SK-N-SH (cell line): ENCODE measurements around the gene EPHB4. TPM values are rescaled to one million over a fixed set of nuclear protein-coding genes. Genes with fewer than 3 reads are reported as not detected.
A peak's percentile ranks its signal among the peaks of the same experiment; 100 is the strongest.

ENCODE experiments used
- CTCF ChIA-PET: fragments of 300-600, 350-600 bp; formaldehyde crosslinking; extraction: SDS; loops from one replicate; lab custom pipeline; 2021; lab: Yijun Ruan, JAX
- POLR2A ChIA-PET: fragments of 350-600 bp; sonication (Branson Sonifier 250); formaldehyde crosslinking; extraction: SDS; loops from one replicate; lab custom pipeline; 2020; ENCODE audit warnings: antibody characterized with exemption, inconsistent platforms; lab: Yijun Ruan, JAX
- DNase-seq: peaks from one replicate; pipeline ENCODE4 v3.0.0; 2012
- H2AFZ ChIP-seq: fragments of 200-600 bp; sonication (generic); 2 replicates; pipeline ENCODE4 v1.8.1; 2016; ENCODE audit warnings: antibody characterized with exemption, mild to moderate bottlenecking, low read depth
- H3F3A ChIP-seq: fragments of 200-600 bp; sonication (generic); replicated peaks from 2 replicates; pipeline ENCODE3; 2016; ENCODE audit warnings: antibody characterized with exemption, mild to moderate bottlenecking; ENCODE audit not compliant: insufficient read depth
- H3K27ac ChIP-seq, 2 experiments: fragments of 200-500 bp in 1 of 2; fragments of 200-600 bp in 1 of 2; sonication (Bioruptor generic) in 1 of 2; sonication (generic), shearing (Covaris generic) in 1 of 2; 2 replicates each; pipeline versions ENCODE4 v1.5.1 to v1.6.1; 2014 to 2016; ENCODE audit warnings: low read depth in 2 of 2, inconsistent platforms in 1 of 2, low read length in 1 of 2, mild to moderate bottlenecking in 1 of 2, mixed read lengths in 1 of 2
- H3K27me3 ChIP-seq: fragments of 200-600 bp; sonication (generic), shearing (Covaris generic); 2 replicates; pipeline ENCODE4 v1.6.1; 2016; ENCODE audit warnings: mixed run types; ENCODE audit not compliant: insufficient read depth
- H3K36me3 ChIP-seq, 2 experiments: fragments of 200-500 bp in 1 of 2; fragments of 200-600 bp in 1 of 2; sonication (Bioruptor generic) in 1 of 2; sonication (generic) in 1 of 2; replicated peaks in 1 of 2; 2 replicates each; pipeline versions ENCODE3 to v1.5.1; 2014 to 2016; ENCODE audit warnings: low read length in 1 of 2, mild to moderate bottlenecking in 1 of 2; ENCODE audit not compliant: insufficient read depth in 2 of 2, control insufficient read depth in 1 of 2
- H3K4me1 ChIP-seq, 2 experiments: fragments of 200-500 bp in 1 of 2; fragments of 200-600 bp in 1 of 2; sonication (Bioruptor generic) in 1 of 2; sonication (generic), shearing (Covaris generic) in 1 of 2; 2 replicates each; pipeline versions ENCODE4 v1.5.1 to v1.6.1; 2014 to 2016; ENCODE audit warnings: low read depth in 1 of 2, low read length in 1 of 2, mixed run types in 1 of 2; ENCODE audit not compliant: insufficient read depth in 2 of 2, control insufficient read depth in 1 of 2
- H3K4me2 ChIP-seq: fragments of 200-600 bp; sonication (generic), shearing (Covaris generic); 2 replicates; pipeline ENCODE4 v1.6.1; 2017; ENCODE audit warnings: mixed run types
- H3K4me3 ChIP-seq, 2 experiments: fragments of 200-500 bp in 1 of 2; fragments of 200-600 bp in 1 of 2; sonication (Bioruptor generic) in 1 of 2; sonication (generic), shearing (Covaris generic) in 1 of 2; 2 replicates each; pipeline versions ENCODE4 v1.5.1 to v1.8.1; 2014 to 2016; ENCODE audit warnings: low read depth in 2 of 2, inconsistent platforms in 1 of 2, low read length in 1 of 2, mild to moderate bottlenecking in 1 of 2, mixed read lengths in 1 of 2, moderate library complexity in 1 of 2
- H3K79me2 ChIP-seq: fragments of 200-600 bp; sonication (generic); 2 replicates; pipeline ENCODE4 v1.8.1; 2017; ENCODE audit warnings: mild to moderate bottlenecking; ENCODE audit not compliant: insufficient read depth
- H3K9ac ChIP-seq: fragments of 200-600 bp; sonication (generic); 2 replicates; pipeline ENCODE4 v1.6.1; 2017; ENCODE audit warnings: mixed run types
- H3K9me2 ChIP-seq: fragments of 200-600 bp; sonication (generic); 2 replicates; pipeline ENCODE4 v1.6.1; 2017; ENCODE audit warnings: mixed run types
- H3K9me3 ChIP-seq: fragments of 200-600 bp; sonication (generic); 2 replicates; pipeline ENCODE4 v1.6.1; 2017; ENCODE audit warnings: mixed run types, mild to moderate bottlenecking, moderate library complexity
- H4K20me1 ChIP-seq: fragments of 200-600 bp; sonication (generic); 2 replicates; pipeline ENCODE4 v1.6.1; 2017; ENCODE audit warnings: mild to moderate bottlenecking, mixed run types; ENCODE audit not compliant: insufficient read depth
- CHD2 ChIP-seq: fragments of 150-350 bp; IDR thresholded peaks from 2 replicates; pipeline ENCODE4 v1.6.1; 2018; ENCODE audit warnings: low read length; ENCODE audit not compliant: partially characterized antibody
- CTCF ChIP-seq: fragments of 200-600 bp; sonication (generic); IDR thresholded peaks from 2 replicates; pipeline ENCODE4 v1.6.1; 2017; ENCODE audit warnings: antibody characterized with exemption, mild to moderate bottlenecking, moderate library complexity
- ELF1 ChIP-seq: IDR thresholded peaks from 2 replicates; pipeline ENCODE4 v1.4.0; 2012
- EZH2phosphoT487 ChIP-seq: fragments of 200-600 bp; sonication (generic); IDR thresholded peaks from 2 replicates; pipeline ENCODE4 v1.6.1; 2017; ENCODE audit warnings: low read depth, mixed run types, mild to moderate bottlenecking, antibody characterized with exemption, moderate library complexity, borderline replicate concordance
- GATA2 ChIP-seq: sonication (generic); formaldehyde crosslinking; IDR thresholded peaks from 2 replicates; pipeline ENCODE4 v1.5.0; 2020; ENCODE audit warnings: mild to moderate bottlenecking, missing genetic modification reagents
- MAX ChIP-seq: IDR thresholded peaks from 2 replicates; pipeline ENCODE4 v1.4.0; 2012; ENCODE audit warnings: low read depth
- MEF2A ChIP-seq: IDR thresholded peaks from 2 replicates; pipeline ENCODE4 v1.4.0; 2012; ENCODE audit warnings: low read depth, borderline replicate concordance
- NRF1 ChIP-seq: IDR thresholded peaks from 2 replicates; pipeline ENCODE4 v1.6.1; 2012; ENCODE audit warnings: low read depth, mild to moderate bottlenecking, low read length
- PBX3 ChIP-seq: IDR thresholded peaks from 2 replicates; pipeline ENCODE4; 2012
- POLR2AphosphoS5 ChIP-seq: IDR thresholded peaks from 2 replicates; pipeline ENCODE4 v1.6.1; 2012; ENCODE audit warnings: low read depth, low read length
- RAD21 ChIP-seq: IDR thresholded peaks from 2 replicates; pipeline ENCODE4 v1.6.1; 2012; ENCODE audit warnings: mild to moderate bottlenecking, low read length
- RCOR1 ChIP-seq: fragments of 150-350 bp; IDR thresholded peaks from 2 replicates; pipeline ENCODE4 v1.6.1; 2017; ENCODE audit warnings: antibody characterized with exemption, low read length
- REST ChIP-seq: IDR thresholded peaks from 2 replicates; pipeline ENCODE4 v1.6.1; 2012; ENCODE audit warnings: mild to moderate bottlenecking, low read depth, low read length, moderate library complexity
- RFX5 ChIP-seq: IDR thresholded peaks from 2 replicates; pipeline ENCODE4 v1.6.1; 2012; ENCODE audit warnings: mild to moderate bottlenecking, improper control_type of control experiment, low read length
- RXRA ChIP-seq: IDR thresholded peaks from 2 replicates; pipeline ENCODE4 v1.4.0; 2012; ENCODE audit warnings: low read depth, mild to moderate bottlenecking, borderline replicate concordance
- SIN3A ChIP-seq: IDR thresholded peaks from 2 replicates; pipeline ENCODE4 v1.6.1; 2012; ENCODE audit warnings: low read depth, mild to moderate bottlenecking, low read length, moderate library complexity, borderline replicate concordance
- SMC3 ChIP-seq: IDR thresholded peaks from 2 replicates; pipeline ENCODE4 v1.6.1; 2012; ENCODE audit warnings: low read depth, low read length, improper control_type of control experiment
- USF2 ChIP-seq: fragments of 150-350 bp; IDR thresholded peaks from 2 replicates; pipeline ENCODE4 v1.6.1; 2017; ENCODE audit warnings: antibody characterized with exemption, low read length, low read depth, borderline replicate concordance
- YY1 ChIP-seq: IDR thresholded peaks from 2 replicates; pipeline ENCODE4 v1.4.0; 2012; ENCODE audit warnings: low read depth, mild to moderate bottlenecking
- ZBTB33 ChIP-seq: IDR thresholded peaks from 2 replicates; pipeline ENCODE4 v1.4.0; 2012; ENCODE audit warnings: low read depth, borderline replicate concordance
- WGBS: methylation state at CpG from one replicate; pipeline ENCODE4 v1.1.6; 2017; ENCODE audit warnings: low lambda C conversion rate; 5-methylcytosine and 5-hydroxymethylcytosine counted together
- polyA plus RNA-seq, 3 experiments: library from polyadenylated mRNA; depleted of rRNA; stranded (reverse); fragments of >200 nt; gene quantifications; 2 replicates each; pipeline ENCODE4 v1.2.3, GENCODE V29; 2012

The EPHB4 gene
- polyA plus RNA-seq, 1 of the 3 experiments (the other 2 are of a cell fraction): 64.4 TPM

GRCh38 chr7:100852048-100852872, 24.9 kb upstream of the EPHB4 start, which contains the start of gene SLC12A9:
TSS of gene SLC12A9 (plus strand) at chr7:100852713. CDS start at chr7:100854198, 1,485 bp downstream.
- Histone ChIP-seq H3K4me2 (peak within 1 kb of the TSS; percentile 98), H3K9me2 (no peaks in the 10 kb centered on the region), H3K36me3 (no peaks in the 10 kb centered on the region), H3K27me3 (no peaks in the 10 kb centered on the region), H3K79me2 (peaks cover 20% of the 10 kb centered on the region; the same call in 1 of the 2 replicates), H3K4me1 (peaks cover 7% of the 10 kb centered on the region in 2 experiments; a peak in 2 of 4 replicates), H4K20me1 (no peaks in the 10 kb centered on the region), H3K9me3 (no peaks in the 10 kb centered on the region), H3K27ac (peak within 1 kb of the TSS in 1 of 2 experiments; percentile 3; a peak in 1 of 4 replicates), H3K9ac (peak within 1 kb of the TSS; percentile 84), H2AFZ (peak within 1 kb of the TSS; percentile 93), H3K4me3 (peak within 1 kb of the TSS; percentile 62 to 87), H3F3A (no peaks in the 10 kb centered on the region)
- 7% methylated on average over 25 of the region's 71 CpGs for WGBS
- DNase-seq: peak; percentile 100
- ChIA-PET CTCF (interaction anchor here (0.6 to 19.3 kb wide), 69 partner anchors 9 to 445 kb away, joined by 3 to 398 read pairs (median 5); partner anchors contain the start of genes ACHE, ACTL6B, EPHB4 and EPO), POLR2A (interaction anchor here (0.6 to 2.9 kb wide), 12 partner anchors 9 to 424 kb away, joined by 3 to 30 read pairs (median 6); partner anchors contain the start of genes ACTL6B, EPHB4, POP7 and SRRT)
- TF ChIP-seq SMC3: peak; percentile 96
- no peak for TF ChIP-seq EZH2phosphoT487
- 0 out of 2 replicates have a peak, but pooled peaks have one; percentile 12 for TF ChIP-seq REST
- TF ChIP-seq ZBTB33: peak; percentile 9; the same call in 1 of the 2 replicates
- no peak for TF ChIP-seq USF2
- no peak for TF ChIP-seq YY1
- no peak for TF ChIP-seq RCOR1
- peak; percentile 99 for TF ChIP-seq RAD21
- peak; percentile 51; the same call in 1 of the 2 replicates for TF ChIP-seq ELF1
- TF ChIP-seq PBX3: 0 out of 2 replicates have a peak, but pooled peaks have one; percentile 12
- no peak for TF ChIP-seq GATA2 (CRISPR knock-in tag)
- peak; percentile 82 for TF ChIP-seq CHD2
- TF ChIP-seq MAX: peak; percentile 100
- TF ChIP-seq SIN3A: peak; percentile 96
- TF ChIP-seq NRF1: peak; percentile 17; the same call in 1 of the 2 replicates
- no peak for TF ChIP-seq MEF2A
- no peak; the same call in 1 of the 2 replicates for TF ChIP-seq RFX5
- TF ChIP-seq RXRA: no peak
- TF ChIP-seq POLR2AphosphoS5: peak; percentile 66
- TF ChIP-seq CTCF: peak; percentile 99
